Skeletal muscle tissue (tissue), 4 donors: ENCODE results near the gene ZNF317. TPM values are rescaled to one million over a fixed set of nuclear protein-coding genes. Genes with fewer than 3 reads are reported as not detected.
"Not testable (repeated sequence)": the region's sequence is repeated elsewhere in the genome, so short reads cannot be mapped to it uniquely, and the experiment has no call there.

Source experiments
- H3K27ac ChIP-seq: one replicate; pipeline ENCODE4 v1.7.0; 2013; ENCODE audit warnings: mild to moderate bottlenecking, low read depth, low read length, inconsistent platforms
- H3K27me3 ChIP-seq, 3 donors: one replicate each; pipeline ENCODE4 v1.7.0; 2013; ENCODE audit warnings: low read length in 3 of 3; ENCODE audit not compliant: control insufficient read depth in 3 of 3, insufficient read depth in 3 of 3
- H3K36me3 ChIP-seq, 3 donors: one replicate each; pipeline ENCODE4 v1.7.0; 2013; ENCODE audit warnings: low read length in 3 of 3; ENCODE audit not compliant: control insufficient read depth in 3 of 3, insufficient read depth in 3 of 3
- H3K4me1 ChIP-seq, 3 donors: one replicate each; pipeline ENCODE4 v1.7.0; 2013; ENCODE audit warnings: low read length in 3 of 3, mild to moderate bottlenecking in 3 of 3; ENCODE audit not compliant: control insufficient read depth in 3 of 3, insufficient read depth in 3 of 3
- H3K4me3 ChIP-seq, 3 donors: one replicate each; pipeline ENCODE4 v1.7.0; 2013; ENCODE audit warnings: low read length in 3 of 3
- H3K9ac ChIP-seq, 3 donors: one replicate each; pipeline ENCODE4 v1.7.0; 2013; ENCODE audit warnings: low read length in 3 of 3, mild to moderate bottlenecking in 3 of 3, moderate library complexity in 2 of 3, low read depth in 1 of 3
- H3K9me3 ChIP-seq, 3 donors: one replicate each; pipeline ENCODE4 v1.7.0; 2013; ENCODE audit warnings: low read length in 3 of 3; ENCODE audit not compliant: control insufficient read depth in 3 of 3
- total RNA-seq: library from RNA; depleted of rRNA; stranded (reverse); fragments of >200 nt; gene quantifications from one replicate; pipeline ENCODE4 v1.2.3, GENCODE V29; 2014
- donor health status: Osteomylitis.

Gene ZNF317
- total RNA-seq, 1 donor from 2014 or later = 11.5 TPM

DNA sequence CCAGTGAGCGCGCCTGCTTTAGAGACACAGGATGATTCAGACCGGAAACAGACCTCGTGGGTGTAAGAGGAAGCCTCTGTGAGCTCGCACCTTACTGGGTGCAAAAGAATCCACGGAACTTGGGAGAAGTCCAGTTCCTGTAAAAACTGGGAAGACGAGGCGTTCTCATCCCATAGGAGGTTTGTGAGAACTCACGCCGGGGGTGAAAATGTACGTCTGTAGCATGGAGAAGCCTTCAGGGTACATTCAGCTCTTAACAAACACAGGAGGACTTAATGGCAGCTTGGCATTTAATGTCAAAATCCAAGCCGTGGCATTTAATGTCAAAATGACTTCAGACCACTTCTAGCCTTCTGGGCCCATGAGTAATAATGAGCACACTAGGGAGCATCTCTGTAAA, 21.2 kb downstream of the ZNF317 start:
- Histone ChIP-seq H3K36me3 (peaks cover 68 to 84% (median 71%) of the 10 kb centered on the region in 3 donors), H3K27me3 (no peaks in the 10 kb centered on the region), H3K27ac (no peak overlapping the region), H3K4me3 (no peak overlapping the region), H3K4me1 (no peaks in the 10 kb centered on the region), H3K9ac (no peak overlapping the region), H3K9me3 (peaks cover 8 to 14% (median 14%) of the 10 kb centered on the region in 3 donors)

DNA sequence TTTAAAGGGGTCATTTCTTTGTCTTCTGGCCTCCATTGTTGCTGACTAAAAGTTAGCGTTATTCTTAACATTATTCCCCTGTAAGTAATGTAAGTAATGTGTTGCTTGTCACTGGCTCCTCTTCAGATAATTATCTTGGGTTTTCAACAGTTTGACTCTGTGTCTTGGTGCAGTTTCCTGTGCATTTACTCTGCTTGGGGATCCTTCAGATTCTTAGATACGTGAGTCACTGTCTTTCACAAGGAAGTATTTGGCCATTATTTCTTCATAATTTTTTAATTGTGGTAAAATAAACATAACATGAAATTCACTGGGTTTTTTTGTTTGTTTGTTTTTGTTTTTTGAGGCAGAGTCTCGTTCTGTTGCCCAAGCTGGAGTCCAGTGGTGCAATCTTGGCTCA, 25.1 kb downstream of the ZNF317 start:
- H3K4me1 ChIP-seq = no peaks in the 10 kb centered on the region
- no peak overlapping the region for H3K27ac ChIP-seq
- H3K4me3 ChIP-seq = no peak overlapping the region
- H3K36me3 ChIP-seq = peaks cover 33 to 47% (median 42%) of the 10 kb centered on the region in 3 donors
- no peaks in the 10 kb centered on the region for H3K27me3 ChIP-seq
- H3K9ac ChIP-seq = no peak overlapping the region
- H3K9me3 ChIP-seq = peaks cover 8 to 14% (median 13%) of the 10 kb centered on the region in 3 donors

DNA sequence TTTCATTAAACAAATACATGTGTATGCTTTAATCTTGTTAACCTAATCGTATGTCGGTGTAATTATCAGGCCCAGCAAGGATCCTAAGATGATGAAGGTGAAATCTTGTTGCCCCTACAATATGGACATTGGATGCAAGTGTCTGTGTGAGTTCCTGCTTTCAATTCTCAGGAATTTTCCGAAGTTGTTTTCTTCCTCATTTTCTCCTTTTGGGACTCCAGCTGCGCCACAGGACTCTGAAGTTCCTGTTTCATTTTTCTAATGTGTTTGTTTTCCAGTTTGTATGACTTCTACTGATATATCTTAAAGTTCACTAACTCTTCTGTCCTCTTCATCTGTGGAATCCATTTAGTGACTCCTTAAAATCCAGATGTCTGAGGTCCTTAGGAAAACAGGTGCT, 26.6 kb downstream of the ZNF317 start:
- peaks cover 0 to 3% (median 0%) of the 10 kb centered on the region in 3 donors for H3K9me3 ChIP-seq
- H3K9ac ChIP-seq = no peak overlapping the region
- peaks cover 17 to 32% (median 26%) of the 10 kb centered on the region in 3 donors for H3K36me3 ChIP-seq
- H3K4me1 ChIP-seq = no peaks in the 10 kb centered on the region
- H3K27ac ChIP-seq = no peak overlapping the region
- no peaks in the 10 kb centered on the region for H3K27me3 ChIP-seq
- H3K4me3 ChIP-seq = no peak overlapping the region

DNA sequence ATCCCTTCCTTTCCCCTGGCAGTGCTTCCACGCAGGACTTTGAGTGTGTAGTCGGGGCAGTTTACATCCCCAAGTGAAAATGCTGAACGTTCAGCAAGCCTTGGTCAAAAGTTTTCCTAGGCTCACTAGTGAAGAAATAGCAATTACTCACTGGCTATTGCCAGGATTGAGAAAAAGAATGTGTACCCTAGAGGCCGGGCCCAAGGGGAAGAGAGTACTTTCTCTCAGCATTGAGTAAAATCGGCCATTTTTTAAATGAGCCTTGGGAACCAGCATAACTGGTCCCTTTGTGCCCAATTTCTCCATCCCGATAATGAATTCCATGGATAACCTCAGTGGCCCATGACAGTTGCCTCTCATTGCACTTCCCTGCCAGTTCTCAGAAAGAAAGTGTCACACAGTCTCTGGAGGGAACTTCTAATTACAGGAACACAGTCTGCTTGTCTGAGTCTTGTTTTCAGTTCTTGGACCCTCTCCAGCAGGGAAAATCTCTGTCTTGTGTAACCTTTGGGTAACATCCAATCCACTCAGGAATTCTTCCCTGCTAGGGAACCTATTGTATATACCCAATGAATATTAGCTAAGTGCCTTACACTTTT, 31.3 kb downstream of the ZNF317 start:
- Histone ChIP-seq H3K27ac (no peak overlapping the region), H3K4me3 (no peak overlapping the region), H3K9ac (no peak overlapping the region), H3K36me3 (peaks cover 0 to 1% (median 0%) of the 10 kb centered on the region in 3 donors), H3K4me1 (no peaks in the 10 kb centered on the region), H3K9me3 (no peaks in the 10 kb centered on the region), H3K27me3 (no peaks in the 10 kb centered on the region)

DNA sequence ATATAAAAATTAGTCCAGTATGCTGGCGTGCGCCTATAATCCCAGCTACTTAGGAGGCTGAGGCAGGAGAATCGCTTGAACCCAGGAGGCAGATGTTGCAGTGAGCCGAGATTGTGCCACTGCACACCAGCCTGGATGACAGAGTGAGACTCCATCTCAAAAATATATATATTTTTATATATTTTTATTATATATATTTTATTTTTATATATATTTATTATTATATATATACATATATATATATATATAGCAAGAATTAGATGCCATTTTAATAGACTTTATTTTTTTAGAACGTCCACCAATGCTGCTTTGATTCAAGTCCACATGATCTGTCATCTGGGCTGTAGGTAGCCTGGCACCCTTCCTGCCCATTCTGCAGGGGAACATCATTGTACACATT, 35.1 kb downstream of the ZNF317 start:
- no peaks in the 10 kb centered on the region for H3K27me3 ChIP-seq
- H3K9me3 ChIP-seq = no peaks in the 10 kb centered on the region
- H3K27ac ChIP-seq = no peak overlapping the region
- no peaks in the 10 kb centered on the region for H3K4me1 ChIP-seq
- H3K4me3 ChIP-seq = no peak overlapping the region
- no peak overlapping the region for H3K9ac ChIP-seq
- no peaks in the 10 kb centered on the region for H3K36me3 ChIP-seq

DNA sequence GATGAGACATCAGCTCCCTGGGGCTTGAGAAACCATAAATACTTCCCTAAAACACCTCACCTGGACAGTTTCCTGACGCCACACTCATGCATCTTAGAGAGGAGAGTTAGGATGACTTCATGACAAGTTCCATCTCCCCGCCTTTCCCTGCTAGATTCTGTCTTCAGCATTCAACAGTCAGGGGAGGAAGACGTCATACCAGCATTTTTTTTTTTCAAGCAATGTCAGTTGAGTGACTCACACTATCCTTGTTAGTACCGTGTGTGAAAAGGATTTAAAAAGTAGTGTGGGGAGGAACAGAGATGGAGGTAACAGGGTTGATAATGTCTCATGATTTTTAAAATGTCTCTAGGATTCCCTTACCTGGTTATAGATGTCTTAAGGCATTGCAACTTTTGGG, 38.7 kb downstream of the ZNF317 start, which contains the start of gene OR7D2:
Gene OR7D2, plus strand, starts transcription at position 79 of the 400 bp plus-strand sequence. CDS start 6,803 bp downstream, outside the sequence.
- no peak within 1 kb of the TSS for H3K9ac ChIP-seq
- H3K9me3 ChIP-seq = no peaks in the 10 kb centered on the region
- no peaks in the 10 kb centered on the region for H3K27me3 ChIP-seq
- no peak within 1 kb of the TSS for H3K27ac ChIP-seq
- H3K4me3 ChIP-seq = no peak within 1 kb of the TSS
- H3K36me3 ChIP-seq = no peaks in the 10 kb centered on the region
- H3K4me1 ChIP-seq = no peaks in the 10 kb centered on the region

DNA sequence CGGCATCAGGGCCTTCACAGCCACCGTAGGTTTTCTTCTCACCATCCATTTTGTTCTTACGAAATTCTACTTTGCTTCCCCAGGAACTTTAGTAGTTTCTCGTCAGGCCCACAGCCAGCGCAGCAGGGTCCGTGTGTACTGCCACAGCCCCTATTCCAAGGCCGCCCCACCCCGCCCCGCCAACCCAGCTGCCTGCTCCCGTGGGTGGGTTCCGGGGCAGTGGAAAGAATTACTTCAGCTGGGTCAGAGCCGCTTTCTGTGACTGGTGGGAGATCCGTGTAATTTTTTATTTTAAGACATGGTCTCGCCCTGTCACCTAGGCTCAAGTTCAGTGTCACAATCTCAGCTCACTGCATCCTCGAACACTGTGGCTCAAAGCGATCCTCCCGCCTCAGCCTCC, 42.8 kb downstream of the ZNF317 start:
- Histone ChIP-seq H3K4me1 (no peaks in the 10 kb centered on the region), H3K27me3 (no peaks in the 10 kb centered on the region), H3K4me3 (no peak overlapping the region), H3K27ac (no peak overlapping the region), H3K9ac (no peak overlapping the region), H3K36me3 (no peaks in the 10 kb centered on the region), H3K9me3 (no peaks in the 10 kb centered on the region)

DNA sequence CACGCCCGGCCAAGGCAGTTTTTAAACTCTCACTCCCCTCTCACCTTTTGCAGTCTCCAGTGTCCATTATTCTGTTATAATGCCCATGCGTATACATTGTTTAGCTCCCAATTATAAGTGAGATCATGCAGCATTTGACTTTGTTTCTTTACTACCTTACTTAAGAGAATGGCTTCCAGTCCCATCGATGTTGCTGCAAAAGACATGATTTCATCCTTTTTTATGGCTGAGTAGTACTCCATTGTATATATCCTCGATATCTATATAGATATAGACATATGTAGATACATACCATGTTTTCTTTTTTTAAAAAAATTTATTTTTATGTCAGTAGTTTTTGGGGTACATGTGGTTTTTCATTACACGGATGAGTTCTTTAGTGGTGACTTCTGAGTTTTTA, 47.0 kb downstream of the ZNF317 start:
- Histone ChIP-seq H3K27me3 (no peaks in the 10 kb centered on the region), H3K4me1 (no peaks in the 10 kb centered on the region), H3K9ac (no peak overlapping the region), H3K4me3 (no peak overlapping the region), H3K36me3 (no peaks in the 10 kb centered on the region), H3K27ac (no peak overlapping the region), H3K9me3 (no peaks in the 10 kb centered on the region)

DNA sequence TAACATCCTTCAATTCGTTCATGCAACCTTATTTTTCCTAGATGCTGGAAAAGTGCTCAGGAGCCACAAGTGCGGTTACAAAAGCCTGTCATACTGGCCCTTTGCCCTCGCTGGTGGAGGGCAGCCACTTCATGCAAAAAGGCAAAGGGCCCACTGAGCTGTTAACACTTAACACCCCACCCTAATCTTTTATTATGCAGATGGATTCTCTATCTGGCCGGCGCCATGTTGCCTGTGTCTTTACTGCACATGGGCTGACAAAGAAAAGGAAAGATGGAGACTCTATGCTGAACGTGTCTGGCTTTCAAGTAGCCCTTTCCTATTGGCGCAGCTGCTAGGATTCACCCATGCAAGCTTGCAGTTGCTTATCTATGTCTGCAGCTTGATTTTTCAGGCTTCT, 49.3 kb downstream of the ZNF317 start:
- Histone ChIP-seq H3K9ac (no peak overlapping the region), H3K4me3 (no peak overlapping the region), H3K9me3 (no peaks in the 10 kb centered on the region), H3K27ac (no peak overlapping the region), H3K4me1 (no peaks in the 10 kb centered on the region), H3K36me3 (no peaks in the 10 kb centered on the region), H3K27me3 (no peaks in the 10 kb centered on the region)

DNA sequence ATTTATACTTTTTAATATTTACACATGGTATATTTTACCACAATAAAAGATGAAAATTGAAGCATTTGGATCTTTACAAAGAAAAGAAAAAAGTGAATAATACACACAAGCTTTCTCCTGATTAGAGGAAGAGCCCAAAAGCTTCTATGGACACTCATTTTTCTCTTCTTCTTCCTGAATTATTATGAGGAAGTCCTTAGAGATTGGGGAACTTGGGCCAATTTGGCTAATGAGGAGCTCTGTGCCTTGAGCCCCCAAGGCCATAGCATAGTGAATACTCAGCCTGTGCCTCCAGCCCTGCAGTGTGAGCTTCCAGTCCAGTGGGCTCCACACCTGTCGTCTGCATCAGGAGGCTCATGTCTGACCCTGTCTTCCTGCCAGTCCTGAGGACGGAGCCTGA, 57.8 kb downstream of the ZNF317 start:
- H3K9me3 ChIP-seq, H3K9ac ChIP-seq, H3K36me3 ChIP-seq, H3K27me3 ChIP-seq, H3K4me3 ChIP-seq, H3K27ac ChIP-seq, H3K4me1 ChIP-seq: not testable (repeated sequence)
